HepG2 (cell line): ENCODE measurements around the gene SMKR1. TPM values are rescaled to one million over a fixed set of nuclear protein-coding genes. Genes with fewer than 3 reads are reported as not detected.

ENCODE experiments used
- ATAC-seq: fragments of 200-7000 bp; cut with Tn5 transposase; 3 replicates; pipeline ENCODE4 v1.9.1; 2020; ENCODE audit warnings: mild to moderate bottlenecking, moderate library complexity
- BruUV-seq: library from RNA; stranded (reverse); fragments of 400-500 nt; replicated peaks from 2 replicates; lab custom pipeline; 2021; lab: Mats Ljungman, UMichigan
- CTCF ChIA-PET: fragments of 300-600 bp; formaldehyde crosslinking; extraction: SDS; loops from one replicate; lab custom pipeline; 2021; ENCODE audit warnings: low total read pairs, inconsistent platforms, low intra/inter-chr PET ratio; lab: Yijun Ruan, JAX
- POLR2A ChIA-PET: fragments of 350-600 bp; sonication (Branson Sonifier 250); formaldehyde crosslinking; loops from one replicate; lab custom pipeline; 2020; ENCODE audit warnings: antibody characterized with exemption, inconsistent platforms; lab: Yijun Ruan, JAX
- DNase-seq: peaks from one replicate; pipeline ENCODE4 v3.0.0-alpha.2; 2015; ENCODE audit warnings: low spot score
- FAIRE-seq: peaks from 3 replicates; lab custom pipeline; 2011; peaks lifted over from hg19 to GRCh38; lab: Jason Lieb, UNC
- H2AFZ ChIP-seq: one replicate; pipeline ENCODE4 v1.6.1; 2011; ENCODE audit warnings: low read length, inconsistent platforms
- H3K27ac ChIP-seq: fragments of 300-600 bp; 3 replicates; pipeline ENCODE4 v1.8.0; 2011; ENCODE audit warnings: mixed run types, mild to moderate bottlenecking, mixed read lengths, low read length, inconsistent platforms; ENCODE audit not compliant: insufficient read depth; ENCODE audit errors: extremely low read length
- H3K27me3 ChIP-seq, 2 experiments: fragments of 200-600 bp in 1 of 2; 2 replicates in 1 of 2; 3 replicates in 1 of 2; pipeline versions ENCODE4 v1.6.0 to v1.8.0; 2011; ENCODE audit warnings: low read length in 2 of 2, mild to moderate bottlenecking in 2 of 2, moderate library complexity in 2 of 2, inconsistent platforms in 1 of 2; ENCODE audit not compliant: insufficient read depth in 2 of 2, control insufficient read depth in 1 of 2
- H3K36me3 ChIP-seq, 2 experiments: fragments of 200-600 bp in 1 of 2; replicated peaks in 1 of 2; 2 replicates in 1 of 2; 3 replicates in 1 of 2; pipeline versions ENCODE4 v1.5.1 to v1.8.0; 2011; ENCODE audit warnings: low read length in 2 of 2, inconsistent platforms in 1 of 2; ENCODE audit not compliant: insufficient read depth in 2 of 2, control insufficient read depth in 1 of 2
- H3K4me1 ChIP-seq: 2 replicates; pipeline ENCODE4 v1.5.1; 2012; ENCODE audit warnings: low read length, inconsistent platforms; ENCODE audit not compliant: insufficient read depth
- H3K4me2 ChIP-seq: 2 replicates; pipeline ENCODE4 v1.6.0; 2011; ENCODE audit warnings: low read depth, low read length, inconsistent platforms
- H3K4me3 ChIP-seq, 3 experiments: fragments of 200-600 bp in 1 of 3; sonication (generic), shearing (Covaris generic) in 1 of 3; replicated peaks in 1 of 3; 2 replicates each; pipeline ENCODE4 v1.5.1; 2011 to 2016; ENCODE audit warnings: low read length in 3 of 3, inconsistent platforms in 2 of 3, low read depth in 2 of 3, mild to moderate bottlenecking in 2 of 3, control low read depth in 1 of 3, mixed read lengths in 1 of 3; ENCODE audit not compliant: insufficient read depth in 1 of 3
- H3K79me2 ChIP-seq: one replicate; pipeline ENCODE4 v1.6.1; 2011; ENCODE audit warnings: low read length, inconsistent platforms; ENCODE audit not compliant: insufficient read depth
- H3K9ac ChIP-seq: 2 replicates; pipeline ENCODE4 v1.6.0; 2011; ENCODE audit warnings: mild to moderate bottlenecking, low read depth, low read length, inconsistent platforms; ENCODE audit not compliant: insufficient read depth
- H3K9me3 ChIP-seq: 2 replicates; pipeline ENCODE4 v1.5.1; 2012; ENCODE audit warnings: mild to moderate bottlenecking, low read length
- H4K20me1 ChIP-seq: 2 replicates; pipeline ENCODE4 v1.6.0; 2011; ENCODE audit warnings: inconsistent platforms, mild to moderate bottlenecking, low read length, moderate library complexity; ENCODE audit not compliant: insufficient read depth
- BCLAF1 ChIP-seq: fragments of 450-650 bp; IDR thresholded peaks from 2 replicates; pipeline ENCODE4 v1.6.1; 2017; ENCODE audit warnings: mild to moderate bottlenecking
- HINFP ChIP-seq: sonication (generic); formaldehyde crosslinking; IDR thresholded peaks from 2 replicates; pipeline ENCODE4 v1.4.0; 2020; ENCODE audit warnings: low read depth, mild to moderate bottlenecking, missing genetic modification reagents
- MBD4 ChIP-seq: IDR thresholded peaks from 2 replicates; pipeline ENCODE4 v1.6.1; 2012; ENCODE audit warnings: low read length, inconsistent platforms, borderline replicate concordance
- MLX ChIP-seq: IDR thresholded peaks from 2 replicates; pipeline ENCODE4 v1.6.1; 2016
- NBN ChIP-seq: fragments of 450-650 bp; conservative IDR thresholded peaks from 2 replicates; pipeline ENCODE4 v1.6.1; 2017
- PAWR ChIP-seq: sonication (generic); formaldehyde crosslinking; IDR thresholded peaks from 2 replicates; pipeline ENCODE4 v1.4.0; 2020; ENCODE audit warnings: missing genetic modification reagents, mild to moderate bottlenecking, borderline replicate concordance
- SIX4 ChIP-seq: sonication (generic); formaldehyde crosslinking; IDR thresholded peaks from 2 replicates; pipeline ENCODE4 v1.4.0; 2020; ENCODE audit warnings: missing genetic modification reagents
- SP4 ChIP-seq: sonication (generic); formaldehyde crosslinking; IDR thresholded peaks from 2 replicates; pipeline ENCODE4 v1.8.1; 2023; ENCODE audit warnings: mild to moderate bottlenecking, missing genetic modification reagents
- TIGD3 ChIP-seq: sonication (generic); formaldehyde crosslinking; IDR thresholded peaks from 2 replicates; pipeline ENCODE4 v1.5.1; 2020; ENCODE audit warnings: mild to moderate bottlenecking, missing genetic modification reagents, borderline replicate concordance
- ZBTB14 ChIP-seq: sonication (generic); formaldehyde crosslinking; IDR thresholded peaks from 2 replicates; pipeline ENCODE4 v1.4.0; 2020; ENCODE audit warnings: missing genetic modification reagents
- ZNF296 ChIP-seq: sonication (generic); formaldehyde crosslinking; conservative IDR thresholded peaks from 2 replicates; pipeline ENCODE4 v1.5.0; 2020; ENCODE audit warnings: mild to moderate bottlenecking, missing genetic modification reagents
- ZNF326 ChIP-seq: sonication (generic); formaldehyde crosslinking; IDR thresholded peaks from 2 replicates; pipeline ENCODE4 v1.4.0; 2020; ENCODE audit warnings: missing genetic modification reagents, borderline replicate concordance
- ZNF615 ChIP-seq: sonication (generic); formaldehyde crosslinking; IDR thresholded peaks from 2 replicates; pipeline ENCODE4 v1.5.0; 2020; ENCODE audit warnings: mild to moderate bottlenecking, missing genetic modification reagents, borderline replicate concordance
- WGBS: methylation state at CpG from one replicate; pipeline ENCODE4 v1.1.6; 2017; ENCODE audit warnings: low lambda C conversion rate; 5-methylcytosine and 5-hydroxymethylcytosine counted together
- in situ Hi-C: cut with HindIII; loops from 2 replicates; pipeline ENCODE4 v1.10.0; 2017; ENCODE audit warnings: low pct_unique_long_range_greater_than_20kb; ENCODE audit not compliant: extremely low pct_ligation_motif_present
- intact Hi-C: fragments of 100-400 bp; cut with micrococcal nuclease; formaldehyde crosslinking; loops from one replicate; pipeline ENCODE4 v1.10.0; 2022; ENCODE audit not compliant: unreplicated experiment
- polyA plus RNA-seq, 8 experiments: library from polyadenylated mRNA; depleted of rRNA in 3 of 8; stranded (reverse) in 7 of 8; unstranded in 1 of 8; fragments of >200 nt; fragmentation: Illumina TruSeq in 4 of 8; extraction: Trizol in 4 of 8; gene quantifications; 2 replicates each; pipeline versions ENCODE4 v1.2.1 to v1.2.3, GENCODE V29; 2011 to 2016; ENCODE audit warnings: low read depth in 4 of 8, missing spikeins in 1 of 8, mixed read lengths in 1 of 8; ENCODE audit not compliant: insufficient read depth in 1 of 8
- total RNA-seq, 5 experiments: library from RNA; depleted of rRNA; stranded (reverse); fragments of >200 nt; fragmentation: Illumina TruSeq; extraction: Trizol; gene quantifications; 2 replicates each; pipeline ENCODE4 v1.2.3, GENCODE V29; 2016; ENCODE audit warnings: low read depth in 1 of 5

SMKR1 gene
- total and polyA plus RNA-seq, 2 of the 13 experiments (the other 11 are each of a cell fraction or from before 2014, with no cell fraction given) = 0.07 TPM; not detected in 1

GRCh38 chr7:129489491-129489890, 12.8 kb upstream of the SMKR1 start:
- WGBS = 63% methylated on average over 3 of the region's 3 CpGs
- Histone ChIP-seq H3K4me2 (no peak overlapping the region), H3K4me1 (no peaks in the 10 kb centered on the region), H3K27me3 (no peaks in the 10 kb centered on the region), H2AFZ (no peak overlapping the region), H3K27ac (no peak overlapping the region), H3K9ac (no peak overlapping the region), H3K36me3 (0 out of 5 replicates have a peak, but pooled peaks cover 2 to 4% of the 10 kb centered on the region in 2 experiments), H4K20me1 (no peaks in the 10 kb centered on the region), H3K4me3 (no peak overlapping the region), H3K9me3 (no peaks in the 10 kb centered on the region), H3K79me2 (no peaks in the 10 kb centered on the region)
- TF ChIP-seq MBD4 (no peak), ZNF615 (CRISPR knock-in tag) (no peak), ZBTB14 (no peak), HINFP (no peak), ZNF326 (CRISPR knock-in tag) (no peak), BCLAF1 (no peak), MLX (CRISPR knock-in tag) (no peak), SP4 (CRISPR knock-in tag) (no peak), PAWR (CRISPR knock-in tag) (no peak), NBN (no peak), SIX4 (CRISPR knock-in tag) (no peak), TIGD3 (CRISPR knock-in tag) (no peak), ZNF296 (CRISPR knock-in tag) (no peak)
- CTCF ChIA-PET = no interaction called here
- DNase-seq (peak; percentile 12), ATAC-seq (no peak), FAIRE-seq (no peak)
- intact Hi-C loops (no loop called here), in situ Hi-C loops (no loop called here)
- POLR2A ChIA-PET = no interaction called here
- BruUV-seq = no TSS peak
